SKM-1 (cell line): ENCODE results near the gene CELF4.

Experiments used
- DNase-seq: peaks from one replicate; lab custom pipeline; 2025; ENCODE audit not compliant: unreplicated experiment; lab: John Stamatoyannopoulos, UW

Gene CELF4

DNA sequence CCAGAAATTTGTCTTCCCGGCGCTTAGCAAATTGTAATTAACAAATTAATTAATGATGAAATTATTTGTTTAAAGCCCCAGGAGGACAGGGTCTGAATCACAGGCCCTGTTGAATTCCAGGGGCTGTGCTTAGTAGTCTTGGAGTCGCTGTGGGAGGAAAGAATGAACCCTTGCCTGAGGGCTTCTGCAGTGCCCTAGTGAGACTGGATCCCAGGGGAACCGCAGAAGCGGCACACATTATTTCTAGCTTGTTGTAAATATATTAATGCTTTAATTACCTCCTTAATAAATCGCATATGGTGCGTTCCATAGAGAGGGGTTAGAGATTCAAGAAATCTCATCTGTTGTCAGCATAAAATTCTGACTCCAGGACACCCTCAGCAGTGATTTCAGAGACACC, 235.4 kb downstream of the CELF4 start:
- no peak for DNase-seq

DNA sequence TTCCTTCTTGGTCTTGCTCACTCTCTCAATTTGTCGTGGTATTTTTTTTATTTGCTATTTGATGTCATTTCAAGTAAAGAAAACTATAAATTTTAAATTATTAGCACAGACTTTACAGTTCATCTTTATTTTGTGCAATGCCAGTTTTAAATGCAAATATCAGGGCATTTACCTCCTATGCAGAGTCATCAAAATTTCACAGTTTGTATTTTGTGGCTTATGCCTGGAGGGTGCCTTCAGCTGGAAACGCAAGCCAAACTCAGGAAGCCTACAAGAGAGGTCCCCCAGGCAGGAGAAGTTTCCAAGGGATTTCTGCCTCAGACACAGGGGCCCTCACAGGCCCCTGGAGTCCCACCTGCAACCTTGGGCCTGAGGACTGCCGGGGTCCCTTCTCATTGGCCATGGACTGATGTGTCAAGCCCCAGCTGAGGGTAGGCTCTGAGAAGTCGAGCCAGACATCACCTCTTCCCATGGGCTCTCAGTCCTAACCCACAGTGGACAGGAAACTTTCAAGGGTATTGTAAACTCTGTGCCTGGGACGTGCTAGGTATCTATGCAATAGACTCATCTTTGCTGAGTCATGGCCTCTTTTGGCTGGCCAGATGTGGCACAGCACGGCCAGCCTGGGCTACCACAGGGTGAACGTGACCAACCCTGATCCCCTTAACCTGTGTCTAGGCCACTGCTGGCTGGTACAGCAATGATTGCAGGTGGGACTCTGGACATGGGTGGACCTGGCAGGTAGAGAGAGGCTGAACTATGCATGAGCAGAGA, 236.5 kb downstream of the CELF4 start:
- no peak for DNase-seq

DNA sequence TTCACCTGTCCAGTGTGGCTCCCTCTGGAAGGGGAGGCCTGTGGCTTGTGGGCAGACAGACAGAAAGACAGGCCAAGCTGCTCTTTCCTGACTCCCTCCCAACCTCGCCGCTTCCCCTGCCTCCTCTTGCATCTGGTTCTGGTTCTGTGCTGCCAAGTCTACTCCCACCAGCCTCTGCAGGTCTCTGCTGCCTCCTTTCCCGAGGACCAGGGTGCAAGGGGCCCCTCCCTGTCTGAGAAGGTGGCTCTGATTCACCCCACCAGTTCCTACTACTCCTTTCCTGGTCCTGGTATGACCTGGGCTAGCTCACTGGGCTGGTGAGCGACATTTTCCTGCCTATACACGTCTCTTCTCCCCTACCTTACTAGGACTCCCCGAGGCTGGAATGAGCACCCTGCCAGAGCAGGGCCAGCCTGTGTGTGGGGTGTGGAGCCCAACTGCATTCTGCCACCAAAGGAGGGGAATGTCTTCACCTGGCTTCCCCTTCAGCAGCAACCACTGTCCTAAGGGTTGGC, 238.5 kb downstream of the CELF4 start:
- DNase-seq, result no peak

DNA sequence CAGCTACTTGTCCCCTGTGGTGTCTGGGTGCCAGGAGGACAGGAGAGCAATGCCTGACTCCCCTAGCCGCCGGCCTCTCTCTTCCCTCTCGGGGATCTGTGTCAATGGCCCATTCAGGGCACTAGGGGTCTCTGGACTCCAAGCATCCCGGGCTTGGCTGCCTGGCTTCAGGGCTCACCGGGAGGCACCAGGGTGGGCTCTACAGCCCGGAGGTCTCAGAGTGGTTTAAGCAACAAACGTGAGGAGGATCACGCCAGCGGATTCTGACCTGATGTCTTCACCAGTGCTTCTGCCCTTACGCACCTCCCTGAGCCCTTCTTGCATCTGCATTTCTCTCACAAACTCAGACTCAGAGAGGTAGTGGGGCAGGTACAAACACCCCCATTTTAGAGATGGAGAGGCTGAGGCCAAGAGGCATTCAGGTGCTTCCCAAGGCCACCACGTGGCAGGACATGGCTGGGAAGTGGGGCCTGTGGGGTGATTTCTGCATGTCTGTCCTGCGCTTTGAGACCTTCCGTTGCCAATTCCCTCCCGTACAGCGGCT, 243.0 kb downstream of the CELF4 start:
- DNase-seq, result peak; percentile 24

DNA sequence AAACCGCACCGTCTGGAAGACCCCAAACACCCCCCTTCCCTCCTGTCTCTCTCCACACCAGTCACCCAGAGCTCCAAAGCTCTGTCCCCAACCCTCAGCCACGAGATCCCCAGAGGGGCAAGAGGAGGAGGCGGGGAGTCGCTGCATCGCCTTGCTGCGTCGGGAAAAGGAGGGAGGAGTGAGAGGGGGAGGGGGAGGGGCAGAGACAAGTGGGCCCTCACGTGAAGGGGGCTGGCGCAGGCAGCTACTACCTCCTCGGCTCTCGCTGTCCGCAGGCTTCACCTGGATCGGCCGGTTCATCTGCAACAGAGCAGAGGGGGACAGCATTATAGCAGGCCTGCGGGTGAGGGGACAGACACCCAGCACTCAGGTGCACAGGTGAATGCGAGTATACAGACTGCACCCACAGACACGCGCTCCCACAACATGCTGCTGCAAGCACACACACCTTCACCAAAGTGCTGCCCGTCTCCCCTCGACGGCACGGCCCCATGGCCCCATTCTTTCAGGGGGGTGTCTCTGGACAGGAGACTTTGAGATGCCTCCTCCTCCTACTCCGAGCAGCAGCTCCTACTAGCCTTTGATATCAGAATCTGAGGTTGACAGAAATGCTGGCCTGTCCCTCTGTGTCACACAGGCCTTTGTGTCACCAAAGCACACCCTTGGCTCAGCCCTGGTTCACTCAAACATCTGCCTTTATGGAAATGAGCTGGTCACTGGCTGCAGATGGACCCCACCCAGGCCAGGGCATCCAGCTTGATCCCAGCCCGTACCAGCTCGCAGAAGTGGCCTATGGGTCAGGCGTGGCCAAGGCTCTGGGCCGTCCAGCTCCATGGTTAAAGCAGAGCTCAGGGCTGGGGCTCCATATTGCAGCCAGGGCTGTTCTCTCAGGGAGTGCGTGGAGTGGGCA, 243.8 kb downstream of the CELF4 start:
- DNase-seq, result no peak

DNA sequence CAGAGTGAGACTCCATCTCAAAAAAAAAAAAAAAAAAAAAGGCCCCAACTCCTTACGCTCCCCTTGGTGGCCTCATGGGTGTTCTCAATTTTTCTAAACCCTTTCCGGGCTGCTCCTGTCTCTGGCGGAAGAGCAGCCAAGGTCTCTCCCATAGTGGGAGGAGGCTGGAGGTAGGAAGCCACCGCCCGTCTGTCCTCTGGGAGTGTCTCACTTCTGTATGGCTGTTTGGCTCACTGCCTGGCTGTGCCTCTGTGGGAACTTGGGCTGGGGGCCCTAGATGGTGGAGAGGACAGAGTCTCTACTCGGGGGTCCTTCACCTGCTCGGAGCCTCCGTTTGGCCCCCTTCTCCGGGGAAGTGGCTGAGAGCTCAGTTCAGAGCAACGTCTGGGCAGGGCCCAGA, 245.3 kb downstream of the CELF4 start:
- no peak for DNase-seq

DNA sequence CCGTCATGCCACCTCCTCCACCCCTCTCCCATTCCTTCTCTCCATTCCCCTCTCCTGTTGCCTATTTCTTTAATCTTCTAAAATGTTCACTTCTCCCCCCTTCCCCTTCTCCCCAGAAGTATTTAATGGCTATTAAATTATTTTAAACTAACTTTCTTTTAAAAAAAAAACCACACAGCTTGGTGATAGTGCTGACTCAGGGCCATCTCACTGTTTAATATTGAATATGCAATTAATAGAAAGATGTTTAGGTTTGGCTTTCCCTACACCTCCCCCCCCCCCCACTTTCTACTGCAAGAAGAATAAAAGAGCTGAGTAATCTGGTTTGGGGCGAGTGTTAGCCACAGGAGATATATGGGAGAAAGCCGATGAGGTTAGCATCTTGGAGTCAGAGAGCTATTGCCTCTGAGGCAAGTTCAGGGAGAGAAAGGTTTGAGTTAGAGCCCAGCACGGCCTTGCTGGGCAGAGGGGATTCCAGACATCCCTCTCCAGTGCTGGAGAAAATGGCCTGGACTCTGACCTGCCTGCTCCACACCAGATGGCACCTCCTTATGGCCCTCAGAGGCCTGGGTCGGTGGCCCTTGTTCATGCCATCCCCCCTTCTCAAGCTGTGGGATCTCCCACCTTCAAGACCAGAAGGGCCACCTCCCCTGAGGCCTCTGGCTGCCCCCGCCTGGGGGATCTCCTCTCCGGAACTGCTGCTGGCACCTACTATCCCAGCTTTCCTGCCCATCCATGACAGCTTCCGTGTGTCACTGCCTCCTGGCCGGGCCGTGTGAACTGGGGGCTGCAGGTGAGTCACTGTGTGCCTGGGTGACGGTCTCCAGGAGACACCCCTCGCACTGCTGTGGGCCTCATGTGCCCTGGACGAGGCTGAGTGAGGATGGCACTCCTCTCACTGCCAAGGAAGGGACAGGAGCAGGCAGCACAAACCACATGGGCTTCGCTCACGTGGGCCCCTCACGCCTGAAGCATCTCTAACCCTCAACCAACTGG, 246.9 kb downstream of the CELF4 start:
- DNase-seq, result no peak

DNA sequence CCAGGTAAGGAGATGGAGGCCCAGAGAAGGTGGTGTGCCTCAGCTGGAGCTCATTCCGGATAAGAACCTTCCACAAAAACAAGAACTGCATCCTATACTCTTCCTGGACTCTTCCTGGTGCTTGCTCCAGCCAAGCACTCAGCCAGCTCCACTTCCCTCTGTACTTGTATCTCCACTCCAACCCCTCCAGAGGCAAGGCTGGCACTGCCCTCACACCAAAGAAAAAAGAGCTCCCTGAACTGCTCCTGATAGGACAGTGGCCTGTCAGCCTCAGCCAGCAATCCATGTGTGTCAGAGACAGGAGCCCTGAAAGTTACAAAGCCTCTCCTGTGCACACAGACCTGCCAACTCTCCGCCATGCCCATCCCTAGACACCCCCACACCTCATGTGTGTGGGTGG, 248.1 kb downstream of the CELF4 start:
- no peak for DNase-seq

DNA sequence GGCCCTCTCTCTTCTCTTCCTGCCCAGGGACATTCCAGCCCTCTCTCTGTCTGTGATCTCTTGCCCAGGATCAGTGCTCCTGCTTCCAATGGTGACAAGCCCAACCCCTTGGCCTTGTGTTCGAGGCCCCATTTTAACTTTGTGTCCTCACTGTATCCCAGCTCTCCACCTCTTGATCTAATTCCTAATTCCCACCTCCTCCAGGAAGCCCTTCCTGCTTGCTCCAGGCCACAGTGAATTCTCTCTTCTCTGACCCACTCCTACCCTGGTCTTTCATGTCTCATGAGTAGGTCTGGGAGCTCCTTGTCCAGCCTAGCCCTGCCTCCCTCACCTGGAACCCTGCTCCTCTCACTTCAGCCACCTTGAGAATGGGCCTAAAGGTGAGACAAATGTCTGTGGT, 249.1 kb downstream of the CELF4 start:
- no peak for DNase-seq

DNA sequence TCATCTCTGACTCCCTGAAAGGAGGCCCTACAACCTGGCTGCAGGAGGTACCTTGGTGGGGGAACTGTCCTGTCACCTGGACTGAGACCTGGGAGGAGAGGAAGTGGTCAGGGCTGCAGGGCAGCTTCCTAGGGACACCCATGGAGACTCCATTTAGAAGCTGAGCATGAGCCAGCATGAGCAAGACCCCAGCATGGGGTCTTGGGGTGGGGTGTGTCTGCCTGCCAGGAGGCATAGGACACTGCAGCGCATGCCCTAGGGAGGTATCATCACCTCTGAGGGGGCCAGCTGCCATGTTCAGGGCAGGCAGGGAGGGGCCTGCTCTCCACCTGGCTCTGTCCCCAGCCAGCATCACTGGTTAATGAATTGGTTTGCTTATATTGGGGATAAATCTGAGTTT, 249.7 kb downstream of the CELF4 start:
- no peak for DNase-seq

DNA sequence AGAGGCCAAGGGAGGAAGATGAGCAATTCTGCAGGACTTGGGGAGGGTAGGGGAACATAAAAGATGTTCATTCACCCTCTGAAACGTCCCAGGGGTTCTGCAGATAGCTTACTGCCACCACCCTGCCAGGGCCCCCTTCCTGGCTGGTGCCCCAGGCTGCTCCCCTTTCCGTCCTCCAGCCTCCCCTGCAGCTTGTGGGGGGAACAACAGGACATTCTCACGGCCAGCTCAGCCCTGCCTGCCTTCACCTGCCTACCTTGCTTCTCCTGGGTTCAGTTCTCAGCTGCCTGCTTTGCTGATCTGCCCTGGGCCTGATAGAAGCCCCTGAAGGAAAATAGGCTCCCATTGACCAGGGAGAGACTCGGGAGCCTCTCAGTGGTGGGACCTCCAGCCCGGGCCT, 251.1 kb downstream of the CELF4 start:
- no peak for DNase-seq

DNA sequence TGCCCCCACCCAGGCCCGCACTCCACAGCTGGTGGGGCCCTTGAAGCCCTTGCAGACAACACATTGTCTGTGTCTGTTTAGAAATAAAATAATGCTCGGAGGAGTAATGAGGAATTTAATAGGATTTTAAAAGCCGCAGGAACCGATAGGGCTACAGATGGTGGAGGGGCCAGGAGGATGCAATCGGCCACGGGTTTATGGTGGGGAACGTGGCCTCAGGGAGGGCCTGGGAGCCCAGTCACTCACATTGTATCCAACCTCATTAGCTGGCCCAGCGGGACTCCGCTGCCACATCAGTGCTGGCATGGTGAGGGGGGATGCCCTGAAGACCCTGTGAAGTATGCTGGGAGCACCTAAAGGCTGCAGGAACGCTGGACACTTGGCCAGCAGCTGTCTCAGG, 252.0 kb downstream of the CELF4 start:
- DNase-seq, result no peak

DNA sequence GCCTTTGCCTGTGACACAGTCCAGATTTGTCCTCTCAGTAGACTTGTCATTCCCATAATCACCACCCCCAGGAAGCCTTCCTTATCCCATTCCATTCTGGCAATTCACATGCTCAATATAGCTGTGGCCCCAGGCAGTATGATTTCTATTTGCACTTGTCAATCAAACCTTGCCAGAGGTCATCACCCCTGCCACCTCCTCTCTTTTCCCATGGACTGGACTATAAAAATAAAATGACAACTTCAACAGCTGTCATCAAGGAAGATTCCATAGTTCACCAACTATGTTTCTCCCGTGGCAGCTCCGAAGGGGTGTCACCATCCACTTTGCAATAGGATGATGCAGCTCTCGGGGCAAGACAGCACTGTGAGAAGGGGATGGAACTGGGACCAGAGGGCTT, 255.7 kb downstream of the CELF4 start:
- DNase-seq, result no peak

DNA sequence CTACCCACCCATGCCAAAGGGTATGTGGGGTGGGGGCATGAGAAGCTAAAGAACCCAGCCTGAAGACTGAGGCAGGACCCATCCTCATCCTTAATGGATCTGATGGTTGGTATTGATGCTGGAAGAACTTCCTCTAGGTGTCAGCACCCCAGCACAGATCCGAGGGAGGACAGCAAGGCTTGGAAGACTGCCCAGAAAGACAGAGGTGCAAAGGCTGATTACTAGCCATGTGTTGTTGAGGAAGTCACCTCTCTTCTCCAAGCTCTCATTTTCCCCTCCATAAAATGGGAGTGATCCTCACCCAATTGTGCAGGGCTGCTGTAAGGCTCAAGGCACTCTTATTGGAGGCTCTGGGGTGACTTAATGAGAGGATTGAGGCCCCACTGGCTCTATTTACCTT, 256.5 kb downstream of the CELF4 start:
- DNase-seq, result no peak

DNA sequence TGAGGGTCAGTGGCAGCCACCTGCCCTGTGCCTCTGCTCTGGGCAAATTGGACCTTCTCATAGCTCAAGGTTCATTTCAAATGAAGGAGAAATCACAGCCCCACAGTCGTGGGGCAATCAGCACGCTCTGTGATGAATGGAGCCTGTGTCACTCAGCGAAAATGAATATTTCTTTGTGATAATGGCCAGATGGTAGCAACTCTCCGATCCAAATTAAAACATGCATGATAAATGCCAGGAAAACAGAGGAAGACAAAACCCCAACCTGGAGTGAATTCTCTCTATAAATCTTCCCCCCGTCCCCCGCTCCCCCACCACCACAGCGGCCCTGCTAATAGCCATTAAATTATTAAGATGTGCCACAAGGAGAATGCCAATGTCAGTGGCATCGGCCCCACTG, 258.4 kb downstream of the CELF4 start:
- no peak for DNase-seq

DNA sequence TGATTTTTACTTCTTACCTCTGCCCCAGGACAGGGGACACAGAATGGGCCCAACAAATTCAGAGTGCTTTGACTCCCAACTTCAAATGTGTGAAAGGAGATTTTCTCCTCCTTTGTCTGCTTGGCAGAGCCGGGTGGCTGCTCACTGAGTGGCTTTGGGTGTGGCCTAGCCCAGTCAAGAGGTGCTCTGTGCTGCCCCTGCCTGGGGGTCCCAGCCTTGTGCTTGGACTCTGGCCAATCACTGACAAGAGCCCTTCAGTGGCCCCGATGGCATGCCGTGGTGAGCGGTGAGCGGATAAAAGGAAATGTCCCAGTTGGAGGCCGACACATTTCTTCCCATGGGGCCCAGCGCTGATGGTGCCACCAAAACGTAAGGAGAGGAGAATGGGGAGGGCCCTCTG, 259.2 kb downstream of the CELF4 start:
- DNase-seq, result no peak

DNA sequence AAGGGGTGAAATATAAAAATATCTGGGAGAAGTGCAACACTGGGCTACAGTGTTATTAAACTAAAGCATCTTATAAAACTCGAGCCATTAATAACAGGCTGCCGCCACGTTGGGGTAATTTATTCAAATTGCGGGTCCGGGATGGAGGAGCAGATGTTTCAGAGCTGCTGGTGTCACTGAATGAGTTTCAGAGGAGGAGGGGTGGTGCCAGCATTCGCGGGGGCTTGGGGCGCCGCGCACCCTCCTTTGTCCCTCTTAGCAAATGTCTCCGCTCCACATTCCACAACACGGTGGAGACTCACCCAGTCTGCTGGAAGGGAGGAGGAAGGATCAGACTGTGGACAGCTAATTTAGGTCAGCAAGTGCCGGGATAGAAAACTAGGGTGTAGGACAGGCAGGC, 260.5 kb downstream of the CELF4 start:
- no peak for DNase-seq

DNA sequence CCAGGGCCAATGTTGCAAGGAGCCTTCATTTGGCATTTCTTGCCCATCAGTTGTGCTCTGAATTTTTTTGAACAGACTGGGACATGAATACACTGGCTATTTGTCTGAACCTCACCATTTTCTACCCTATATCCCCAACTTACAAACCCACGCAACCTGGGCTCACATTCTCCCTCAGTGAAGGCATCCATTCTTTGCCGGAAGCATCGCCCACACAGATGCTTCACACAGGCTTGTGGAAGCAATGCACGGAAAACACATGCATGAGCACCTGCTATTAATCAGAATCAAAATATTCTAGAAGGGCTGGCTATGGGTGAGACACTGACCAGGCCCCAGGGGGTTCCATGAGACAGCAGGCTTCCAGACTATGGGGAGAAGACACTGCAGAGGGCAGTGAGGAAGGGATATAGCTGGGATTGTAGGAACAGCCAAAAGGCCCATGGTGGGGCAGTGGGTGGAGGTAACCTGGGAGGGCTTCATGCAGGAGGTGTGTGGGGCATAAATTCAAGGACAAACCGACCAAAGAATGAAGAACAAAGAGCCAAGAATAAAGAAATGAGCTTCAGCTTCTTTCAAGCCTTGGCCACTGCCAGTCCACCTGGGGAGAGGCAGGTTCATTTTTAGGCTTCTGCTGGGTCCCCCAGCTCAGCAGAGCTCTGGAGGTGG, 261.5 kb downstream of the CELF4 start:
- DNase-seq, result no peak

DNA sequence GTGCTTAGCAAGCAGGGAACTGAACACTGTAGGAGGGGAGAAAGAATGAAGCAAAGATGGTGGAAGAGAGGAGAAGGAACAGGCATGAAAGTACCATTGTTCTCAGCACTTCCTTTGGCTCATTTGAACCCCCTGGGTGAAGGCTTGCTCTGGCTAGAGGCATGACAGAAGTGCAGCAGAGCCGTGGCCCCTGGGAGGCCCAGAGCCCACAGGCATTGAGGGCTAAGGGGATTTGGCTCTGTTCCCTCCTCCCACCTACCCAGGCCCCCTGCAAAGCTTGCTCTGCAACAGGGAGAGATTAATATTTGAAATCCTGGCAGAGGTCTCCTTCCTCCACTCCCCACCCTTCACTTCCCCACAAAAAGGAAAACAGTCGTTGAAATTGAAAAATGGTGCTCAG, 262.6 kb downstream of the CELF4 start:
- DNase-seq, result no peak

DNA sequence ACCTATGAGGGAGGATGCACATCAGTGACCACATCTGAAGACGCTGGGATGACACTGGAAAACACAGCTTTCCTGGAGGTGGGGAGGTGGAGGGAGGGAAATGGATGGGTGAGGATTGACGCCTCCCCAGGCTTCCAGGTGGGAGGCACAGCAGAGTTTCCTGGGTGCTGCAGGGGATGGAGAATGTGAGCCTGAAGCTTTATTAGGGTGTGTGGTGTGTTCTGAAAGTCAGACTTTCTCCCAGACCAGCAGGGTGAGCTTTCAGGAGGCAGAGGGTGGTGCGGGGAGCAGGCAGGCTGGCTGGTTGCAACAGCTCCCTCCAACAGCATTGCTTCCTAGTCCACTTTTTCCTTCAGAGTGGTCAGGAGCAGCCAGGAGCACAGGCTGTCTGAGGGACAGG, 263.1 kb downstream of the CELF4 start:
- DNase-seq, result no peak
